GM12878 (cell line): Measurements from ENCODE around the gene ADM. TPM values are rescaled to one million over a fixed set of nuclear protein-coding genes. Genes with fewer than 3 reads are reported as not detected.

ENCODE experiments used
- ASH2L ChIP-seq: fragments of 300-600, 200-600 bp; sonication (generic); IDR thresholded peaks from 2 replicates; pipeline ENCODE4 v1.6.1; 2017; ENCODE audit warnings: low read depth, mild to moderate bottlenecking, borderline replicate concordance
- ATF7 ChIP-seq: fragments of 450-650 bp; IDR thresholded peaks from 2 replicates; pipeline ENCODE4 v1.6.1; 2016; ENCODE audit warnings: low read depth, mild to moderate bottlenecking
- BCL3 ChIP-seq: IDR thresholded peaks from 2 replicates; pipeline ENCODE4 v1.6.1; 2011; ENCODE audit warnings: borderline replicate concordance, low read depth, mild to moderate bottlenecking, moderate library complexity, low read length; ENCODE audit not compliant: insufficient read depth, poor library complexity, severe bottlenecking
- BHLHE40 ChIP-seq, 2 experiments: fragments of 450-650 bp in 1 of 2; IDR thresholded peaks; 2 replicates each; pipeline ENCODE4 v1.6.1; 2011 to 2017; ENCODE audit warnings: low read depth in 2 of 2, borderline replicate concordance in 1 of 2, improper control_type of control experiment in 1 of 2, low read length in 1 of 2, mild to moderate bottlenecking in 1 of 2
- CBX3 ChIP-seq: fragments of 200-600 bp; sonication (generic); IDR thresholded peaks from 2 replicates; pipeline ENCODE4 v1.6.1; 2016; ENCODE audit warnings: low read depth, borderline replicate concordance
- CHD1 ChIP-seq: IDR thresholded peaks from 2 replicates; pipeline ENCODE4 v1.6.1; 2012; ENCODE audit warnings: low read depth, low read length, improper control_type of control experiment
- ETV6 ChIP-seq, 2 experiments: fragments of 450-650 bp in 1 of 2; IDR thresholded peaks in 1 of 2; conservative IDR thresholded peaks in 1 of 2; 2 replicates each; pipeline ENCODE4 v1.6.1; 2014; ENCODE audit warnings: antibody characterized with exemption in 1 of 2, borderline replicate concordance in 1 of 2, low read depth in 1 of 2, mild to moderate bottlenecking in 1 of 2, moderate library complexity in 1 of 2
- FOS ChIP-seq: IDR thresholded peaks from 3 replicates; pipeline ENCODE4 v1.6.1; 2011; ENCODE audit warnings: borderline replicate concordance; ENCODE audit not compliant: insufficient read length; ENCODE audit errors: extremely low read depth
- KLF5 ChIP-seq: fragments of 450-650 bp; IDR thresholded peaks from 2 replicates; pipeline ENCODE4 v1.6.1; 2014; ENCODE audit warnings: mild to moderate bottlenecking; ENCODE audit not compliant: partially characterized antibody
- MTA3 ChIP-seq: IDR thresholded peaks from 2 replicates; pipeline ENCODE4 v1.6.1; 2012; ENCODE audit warnings: low read length, inconsistent platforms, borderline replicate concordance
- PAX8 ChIP-seq: fragments of 450-650 bp; IDR thresholded peaks from 2 replicates; pipeline ENCODE4 v1.6.1; 2017; ENCODE audit warnings: mild to moderate bottlenecking, moderate library complexity
- RCOR1 ChIP-seq: conservative IDR thresholded peaks from 2 replicates; pipeline ENCODE4 v1.6.1; 2012; ENCODE audit warnings: low read depth, low read length, improper control_type of control experiment
- RELA ChIP-seq: fragments of 450-650 bp; IDR thresholded peaks from 2 replicates; pipeline ENCODE4 v1.8.0; 2014; ENCODE audit warnings: borderline replicate concordance; ENCODE audit not compliant: partially characterized antibody
- RUNX3 ChIP-seq: IDR thresholded peaks from 2 replicates; pipeline ENCODE4 v1.6.1; 2012; ENCODE audit warnings: low read length, inconsistent platforms
- SIX5 ChIP-seq: IDR thresholded peaks from 2 replicates; pipeline ENCODE4 v1.6.1; 2011; ENCODE audit warnings: mild to moderate bottlenecking, low read depth, low read length, moderate library complexity; ENCODE audit not compliant: severe bottlenecking
- SKIL ChIP-seq: fragments of 450-650 bp; IDR thresholded peaks from 2 replicates; pipeline ENCODE4 v1.6.1; 2017; ENCODE audit warnings: mild to moderate bottlenecking, low read depth, inconsistent platforms; ENCODE audit not compliant: poor library complexity, severe bottlenecking
- SREBF2 ChIP-seq: IDR thresholded peaks from 2 replicates; pipeline ENCODE4 v1.6.1; 2012; ENCODE audit warnings: mild to moderate bottlenecking, low read length
- STAT1 ChIP-seq: fragments of 450-650 bp; conservative IDR thresholded peaks from 2 replicates; pipeline ENCODE4 v1.6.1; 2014; ENCODE audit warnings: antibody characterized with exemption, mild to moderate bottlenecking
- SUZ12 ChIP-seq: fragments of 200-600 bp; sonication (generic); IDR thresholded peaks from one replicate; pipeline ENCODE4 v1.6.1; 2018; ENCODE audit warnings: antibody characterized with exemption, mild to moderate bottlenecking; ENCODE audit not compliant: unreplicated experiment
- TAF1 ChIP-seq: IDR thresholded peaks from 2 replicates; pipeline ENCODE4 v1.6.1; 2011; ENCODE audit warnings: mild to moderate bottlenecking, low read depth, low read length, borderline replicate concordance
- ZSCAN29 ChIP-seq: fragments of 450-650 bp; IDR thresholded peaks from 2 replicates; pipeline ENCODE4 v1.6.1; 2017; ENCODE audit warnings: mild to moderate bottlenecking, moderate library complexity
- ZZZ3 ChIP-seq: IDR thresholded peaks from 2 replicates; pipeline ENCODE4 v1.6.1; 2011; ENCODE audit warnings: low read depth; ENCODE audit not compliant: control insufficient read depth, insufficient read length
- polyA plus RNA-seq, 11 experiments: library from polyadenylated mRNA; depleted of rRNA in 4 of 11; unstranded in 6 of 11; stranded (reverse) in 5 of 11; fragments of >200 nt; fragmentation: Nextera tagmentation in 4 of 11; fragmentation: Illumina TruSeq in 1 of 11; extraction: Ambion mirVana in 4 of 11; extraction: Trizol in 1 of 11; gene quantifications; 1 replicate in 1 of 11; 2 replicates in 10 of 11; pipeline versions ENCODE4 v1.2.1 to v1.2.3, GENCODE V29; 2011 to 2016; ENCODE audit warnings: inconsistent platforms in 2 of 11, missing spikeins in 2 of 11, low read depth in 1 of 11
- total RNA-seq, 4 experiments: library from RNA; depleted of rRNA in 3 of 4; stranded (reverse); fragments of >200 nt in 3 of 4; fragmentation: Illumina TruSeq in 1 of 4; extraction: Trizol in 1 of 4; gene quantifications; 2 replicates each; pipeline versions ENCODE4 v1.2.1 to v1.2.3, GENCODE V29; 2013 to 2021
- TF ChIP-seq, protein P1 (sequence below): fragments of 450-650 bp; IDR thresholded peaks from 2 replicates; pipeline ENCODE4 v1.6.1; 2016; ENCODE audit warnings: mild to moderate bottlenecking
- TF ChIP-seq, protein P2 (sequence below): fragments of 450-650 bp; formaldehyde crosslinking; IDR thresholded peaks from 2 replicates; pipeline ENCODE4 v1.4.0; 2022; ENCODE audit warnings: mild to moderate bottlenecking, moderate library complexity

The ADM gene
- total and polyA plus RNA-seq, 10 of the 15 experiments (the other 5 are each of a cell fraction or from before 2014, with no cell fraction given) = 0.11 to 4.2 (median 0.21) TPM; not detected in 7

GRCh38 chr11:10298342-10298741 is 6.5 kb upstream of the ADM start (continued):
- TF ChIP-seq SIX5 (no peak), BHLHE40 (IDR thresholded peaks at IDR 0.05; ENCODE audit: borderline replicate concordance in 1 of 2, low read depth in 2 of 2, low read length in 1 of 2) (peak; percentile 63 to 72; a peak in 3 of 4 replicates), MTA3 (peak; percentile 96), BCL3 (peak; percentile 83), CBX3 (no peak), SKIL (peak; percentile 83), RUNX3 (peak; percentile 100), RCOR1 (0 out of 2 replicates have a peak, but pooled peaks have one; percentile 66), ZSCAN29 (no peak), CHD1 (no peak), ATF7 (peak; percentile 58; the same call in 1 of the 2 replicates), ASH2L (no peak), PAX8 (no peak), KLF5 (no peak), RELA (no peak), TAF1 (no peak), STAT1 (no peak), SREBF2 (no peak), FOS (no peak), SUZ12 (no peak), ETV6 (conservative IDR thresholded peaks at IDR 0.05 in 1 of 2, IDR thresholded peaks at IDR 0.05 in 1 of 2; ENCODE audit: borderline replicate concordance in 1 of 2, low read depth in 1 of 2) (peak in 1 of 2 experiments; percentile 49; a peak in 1 of 4 replicates), ZZZ3 (no peak)
- TF ChIP-seq, protein P1, sequence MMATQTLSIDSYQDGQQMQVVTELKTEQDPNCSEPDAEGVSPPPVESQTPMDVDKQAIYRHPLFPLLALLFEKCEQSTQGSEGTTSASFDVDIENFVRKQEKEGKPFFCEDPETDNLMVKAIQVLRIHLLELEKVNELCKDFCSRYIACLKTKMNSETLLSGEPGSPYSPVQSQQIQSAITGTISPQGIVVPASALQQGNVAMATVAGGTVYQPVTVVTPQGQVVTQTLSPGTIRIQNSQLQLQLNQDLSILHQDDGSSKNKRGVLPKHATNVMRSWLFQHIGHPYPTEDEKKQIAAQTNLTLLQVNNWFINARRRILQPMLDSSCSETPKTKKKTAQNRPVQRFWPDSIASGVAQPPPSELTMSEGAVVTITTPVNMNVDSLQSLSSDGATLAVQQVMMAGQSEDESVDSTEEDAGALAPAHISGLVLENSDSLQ = no peak
- TF ChIP-seq, protein P2, sequence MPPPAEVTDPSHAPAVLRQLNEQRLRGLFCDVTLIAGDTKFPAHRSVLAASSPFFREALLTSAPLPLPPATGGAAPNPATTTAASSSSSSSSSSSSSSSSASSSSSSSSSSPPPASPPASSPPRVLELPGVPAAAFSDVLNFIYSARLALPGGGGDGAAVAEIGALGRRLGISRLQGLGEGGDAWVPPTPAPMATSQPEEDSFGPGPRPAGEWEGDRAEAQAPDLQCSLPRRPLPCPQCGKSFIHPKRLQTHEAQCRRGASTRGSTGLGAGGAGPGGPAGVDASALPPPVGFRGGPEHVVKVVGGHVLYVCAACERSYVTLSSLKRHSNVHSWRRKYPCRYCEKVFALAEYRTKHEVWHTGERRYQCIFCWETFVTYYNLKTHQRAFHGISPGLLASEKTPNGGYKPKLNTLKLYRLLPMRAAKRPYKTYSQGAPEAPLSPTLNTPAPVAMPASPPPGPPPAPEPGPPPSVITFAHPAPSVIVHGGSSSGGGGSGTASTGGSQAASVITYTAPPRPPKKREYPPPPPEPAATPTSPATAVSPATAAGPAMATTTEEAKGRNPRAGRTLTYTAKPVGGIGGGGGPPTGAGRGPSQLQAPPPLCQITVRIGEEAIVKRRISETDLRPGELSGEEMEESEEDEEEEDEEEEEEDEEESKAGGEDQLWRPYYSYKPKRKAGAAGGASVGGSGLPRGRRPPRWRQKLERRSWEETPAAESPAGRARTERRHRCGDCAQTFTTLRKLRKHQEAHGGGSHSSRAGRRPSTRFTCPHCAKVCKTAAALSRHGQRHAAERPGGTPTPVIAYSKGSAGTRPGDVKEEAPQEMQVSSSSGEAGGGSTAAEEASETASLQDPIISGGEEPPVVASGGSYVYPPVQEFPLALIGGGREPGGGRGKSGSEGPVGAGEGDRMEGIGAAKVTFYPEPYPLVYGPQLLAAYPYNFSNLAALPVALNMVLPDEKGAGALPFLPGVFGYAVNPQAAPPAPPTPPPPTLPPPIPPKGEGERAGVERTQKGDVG (CRISPR knock-in tag) = no peak
